Central memory CD4-positive, alpha-beta T cell (primary cell): Measurements from ENCODE around the gene ACBD6.
"Not testable (repeated sequence)": the region's sequence is repeated elsewhere in the genome, so short reads cannot be mapped to it uniquely, and the experiment has no call there.

Experiments
- DNase-seq: peaks from one replicate; pipeline ENCODE4 v3.0.0; 2022
- total RNA-seq, 3 experiments: gene quantifications; one replicate each; lab custom pipeline; 2026; lab: John Stamatoyannopoulos, UW

Gene ACBD6, protein sequence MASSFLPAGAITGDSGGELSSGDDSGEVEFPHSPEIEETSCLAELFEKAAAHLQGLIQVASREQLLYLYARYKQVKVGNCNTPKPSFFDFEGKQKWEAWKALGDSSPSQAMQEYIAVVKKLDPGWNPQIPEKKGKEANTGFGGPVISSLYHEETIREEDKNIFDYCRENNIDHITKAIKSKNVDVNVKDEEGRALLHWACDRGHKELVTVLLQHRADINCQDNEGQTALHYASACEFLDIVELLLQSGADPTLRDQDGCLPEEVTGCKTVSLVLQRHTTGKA
- total RNA-seq, result 53.2 to 71.0 (median 57.8) reads per million in 3 experiments

DNA sequence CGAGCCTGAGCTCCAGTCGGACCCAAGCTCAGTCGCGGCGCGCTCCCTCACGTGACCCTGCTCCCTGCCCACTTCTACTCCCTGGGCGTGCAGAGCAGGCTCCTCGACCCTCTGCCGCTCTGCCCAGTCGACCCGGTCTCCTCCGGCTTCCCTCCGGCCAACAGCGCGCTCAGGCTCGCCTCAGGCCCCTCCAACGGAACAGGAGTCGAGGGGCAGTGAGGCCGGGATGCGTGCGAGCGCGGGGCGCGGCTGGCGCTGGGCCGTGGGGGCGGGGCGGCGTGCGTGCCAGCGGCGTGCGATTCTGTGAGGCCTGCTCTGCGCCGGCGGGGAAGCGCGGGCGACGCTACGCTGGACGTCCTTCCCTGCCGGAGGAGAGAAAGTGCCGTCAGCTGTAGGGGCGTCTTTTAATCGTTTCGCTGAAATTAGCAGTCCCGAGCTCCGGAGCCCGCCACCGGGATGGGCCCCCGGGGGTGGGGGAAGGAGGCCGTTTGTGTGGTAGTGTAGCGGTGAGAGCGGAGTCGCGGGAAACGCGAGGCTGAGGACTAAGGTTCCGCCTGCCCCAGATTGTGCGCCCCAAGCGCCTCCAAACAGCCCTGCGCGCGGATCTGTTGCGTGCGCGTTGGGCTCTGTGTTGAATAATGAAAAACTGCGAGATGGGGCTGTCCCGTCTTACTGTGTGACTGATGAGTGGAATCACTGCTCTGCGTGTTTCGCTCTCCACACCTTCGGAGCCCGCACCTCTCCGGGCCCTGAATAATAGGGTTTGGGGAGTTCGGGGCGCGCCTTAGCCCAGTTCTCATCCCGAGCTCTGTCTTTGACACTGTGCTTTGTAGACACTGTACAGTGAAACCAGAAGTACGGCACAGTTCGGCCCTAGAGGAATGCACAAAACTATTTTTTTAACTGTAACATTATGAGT lies at the start of gene ACBD6:
ACBD6 (minus strand) TSS at position 217 of the 919 bp plus-strand sequence. CDS start 311 bp downstream, outside the sequence.
- peak; percentile 86 for DNase-seq

DNA sequence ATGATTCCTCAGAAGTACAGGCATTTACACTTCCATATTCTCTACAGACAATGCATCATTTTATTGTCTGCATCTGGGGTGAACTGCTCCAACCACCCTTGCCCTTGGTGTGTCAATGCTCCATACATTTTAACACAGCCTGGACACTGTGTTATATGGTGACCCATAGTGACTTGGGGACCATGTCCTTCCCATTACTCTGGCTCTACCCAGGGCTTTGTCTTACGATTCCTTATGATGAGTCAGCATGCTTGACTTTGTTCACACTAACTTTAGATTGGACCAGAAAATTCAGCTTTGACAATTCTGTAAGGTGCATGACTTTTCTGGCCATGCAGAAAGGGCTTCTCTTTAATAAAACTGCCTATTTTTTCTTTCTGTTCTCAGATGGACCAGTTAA lies 49.6 kb upstream of the ACBD6 start:
- DNase-seq, result no peak

DNA sequence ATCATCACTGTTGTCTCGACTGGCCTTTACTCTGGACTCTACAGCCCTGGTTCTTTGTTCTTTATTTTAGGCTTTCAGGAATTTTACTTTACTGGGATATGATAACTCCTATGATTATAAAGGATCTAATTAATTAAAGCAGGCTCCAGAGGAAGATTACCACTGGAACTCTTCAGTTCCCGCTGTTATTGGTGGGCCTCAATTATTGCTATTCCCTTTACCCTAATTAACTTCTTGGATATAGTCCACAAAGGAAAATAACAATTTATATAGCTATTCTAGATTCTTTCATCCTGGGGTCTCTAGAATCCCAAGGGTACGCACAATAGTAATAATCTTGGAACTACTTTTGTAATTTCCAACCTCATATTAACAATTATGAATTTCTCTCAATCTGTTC lies 47.9 kb upstream of the ACBD6 start:
- no peak for DNase-seq

DNA sequence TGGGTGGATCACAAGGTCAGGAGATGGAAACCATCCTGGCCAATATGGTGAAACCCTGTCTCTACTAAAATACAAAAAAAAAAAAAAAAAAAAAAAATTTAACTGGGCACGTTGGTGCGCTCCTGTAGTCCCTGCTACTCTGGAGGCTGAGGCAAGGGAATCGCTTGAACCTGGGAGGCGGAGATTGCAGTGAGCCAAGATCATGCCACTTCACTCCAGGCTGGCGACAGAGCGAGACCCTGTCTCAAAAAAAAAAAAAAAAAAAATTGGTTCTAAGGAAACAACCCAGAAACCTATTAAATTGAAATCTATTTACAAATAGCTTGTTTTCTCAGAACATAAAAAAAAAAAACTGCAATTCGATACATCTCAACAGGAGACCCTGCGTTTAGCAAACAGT lies 47.4 kb upstream of the ACBD6 start:
- DNase-seq, result not testable (repeated sequence)

DNA sequence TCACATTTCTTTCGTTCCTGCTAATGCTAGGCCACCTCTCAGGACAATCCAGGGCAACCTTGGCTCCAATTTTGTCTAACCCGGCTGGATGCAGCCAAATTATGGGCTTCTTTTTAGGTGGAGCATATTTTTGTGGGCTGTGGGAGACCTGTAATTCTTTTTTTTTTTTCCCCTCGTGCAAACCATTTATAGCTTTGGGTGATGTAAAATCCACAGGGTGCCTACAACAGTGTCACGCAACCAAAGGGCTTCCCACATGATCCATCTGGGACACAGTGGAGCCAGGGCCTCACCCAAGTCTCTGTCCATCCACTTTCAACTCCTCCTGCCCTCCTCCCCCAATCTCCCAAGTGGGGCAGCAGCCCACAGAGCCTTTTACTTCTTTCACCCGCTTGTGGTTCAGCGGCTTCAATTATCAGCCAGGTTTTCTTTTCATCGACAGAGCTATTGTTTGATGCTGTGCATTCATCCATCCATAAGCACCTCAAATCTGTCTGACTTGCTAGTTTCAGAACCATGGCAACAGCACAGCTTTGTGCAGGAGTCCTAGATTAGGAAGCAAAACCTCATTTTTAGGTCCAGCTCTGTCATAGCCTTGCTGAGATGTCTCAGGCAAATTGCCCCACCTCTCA lies 46.4 kb upstream of the ACBD6 start:
- no peak for DNase-seq

DNA sequence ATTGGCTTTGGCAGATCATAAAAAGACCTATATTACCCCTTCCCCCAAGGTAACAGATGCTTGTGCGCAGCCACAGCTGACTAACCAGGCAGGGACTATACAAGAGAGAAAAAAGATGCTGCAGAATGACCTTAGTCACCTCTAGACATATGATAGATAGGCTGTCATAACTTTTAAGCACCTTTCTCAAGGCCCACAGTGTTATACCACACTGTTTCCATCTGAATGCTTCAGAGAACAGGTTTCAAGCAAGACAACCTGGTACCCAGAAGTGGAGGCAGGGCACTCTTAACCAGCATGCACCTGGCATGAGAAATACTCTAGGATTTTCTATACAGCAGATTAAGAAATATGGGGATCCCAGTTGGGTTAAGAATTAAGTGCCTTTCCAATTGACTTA lies 43.6 kb upstream of the ACBD6 start:
- DNase-seq, result no peak

DNA sequence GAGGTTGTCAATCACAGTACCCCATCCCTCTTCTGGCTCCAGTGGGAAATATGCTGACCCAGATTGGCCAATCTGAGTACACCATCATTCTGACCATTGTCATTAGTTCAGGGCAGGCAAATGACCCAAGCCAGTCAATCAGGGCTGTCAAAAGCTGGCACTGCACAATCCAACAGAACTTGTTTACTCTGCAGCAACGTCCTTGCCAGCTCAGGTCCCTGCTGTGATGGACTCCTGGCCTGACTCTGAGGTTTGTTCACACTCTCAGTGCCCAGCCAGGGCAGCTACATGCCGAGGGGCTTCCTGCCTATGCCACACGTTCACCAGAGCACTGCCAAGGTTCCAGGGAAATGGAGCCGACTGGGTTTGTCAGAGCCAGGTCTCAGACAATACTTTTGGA lies 41.7 kb upstream of the ACBD6 start:
- no peak for DNase-seq

DNA sequence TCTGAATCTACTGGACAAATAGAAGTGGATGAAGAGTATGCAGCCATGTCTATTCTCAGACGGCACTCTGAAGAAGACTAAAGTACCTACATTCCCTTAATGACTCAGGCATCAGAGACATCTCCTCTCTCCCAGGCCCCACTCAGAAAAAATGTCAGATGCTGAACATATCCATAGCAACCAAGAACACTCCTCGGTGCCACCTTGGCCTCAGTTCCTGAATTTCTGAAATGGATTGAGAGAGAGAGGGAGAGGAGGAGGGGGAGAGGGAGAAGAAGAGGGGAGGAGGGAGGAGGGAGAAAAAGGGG lies 40.4 kb upstream of the ACBD6 start:
- no peak for DNase-seq

DNA sequence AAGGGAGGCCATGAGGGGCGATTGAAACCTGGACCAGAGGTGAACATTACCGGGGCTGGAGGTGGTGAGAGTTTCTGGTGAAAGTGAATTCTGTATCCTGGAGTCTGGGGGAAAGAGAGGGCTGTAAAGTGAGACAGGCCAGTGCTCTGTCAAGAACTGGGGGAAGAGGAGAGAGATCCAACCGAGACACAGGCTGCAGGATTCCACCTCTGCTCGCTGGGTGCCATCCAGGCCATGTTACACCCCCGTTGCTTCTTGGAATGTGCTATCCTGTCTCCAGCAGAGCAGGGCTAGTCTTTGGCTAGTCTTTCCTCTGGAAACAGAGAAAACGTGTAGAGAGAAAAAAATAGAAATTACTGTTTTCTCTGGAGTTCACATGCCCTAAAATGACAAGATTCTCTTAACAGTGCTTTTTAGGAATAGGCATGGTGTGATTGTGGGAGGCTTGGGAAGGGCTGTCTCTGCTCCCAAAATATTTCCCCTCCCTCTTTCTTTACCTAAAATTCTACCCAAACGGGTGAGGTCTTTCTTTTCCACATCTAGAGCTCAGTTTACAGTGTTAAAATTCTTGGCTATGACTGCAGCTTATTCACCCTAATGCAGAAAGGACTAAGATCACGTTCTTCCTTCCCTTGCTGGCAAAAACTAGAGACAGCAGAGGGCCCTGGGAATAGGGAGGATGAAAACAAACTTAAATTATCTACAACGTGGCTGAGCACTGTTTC lies 39.9 kb upstream of the ACBD6 start:
- no peak for DNase-seq

DNA sequence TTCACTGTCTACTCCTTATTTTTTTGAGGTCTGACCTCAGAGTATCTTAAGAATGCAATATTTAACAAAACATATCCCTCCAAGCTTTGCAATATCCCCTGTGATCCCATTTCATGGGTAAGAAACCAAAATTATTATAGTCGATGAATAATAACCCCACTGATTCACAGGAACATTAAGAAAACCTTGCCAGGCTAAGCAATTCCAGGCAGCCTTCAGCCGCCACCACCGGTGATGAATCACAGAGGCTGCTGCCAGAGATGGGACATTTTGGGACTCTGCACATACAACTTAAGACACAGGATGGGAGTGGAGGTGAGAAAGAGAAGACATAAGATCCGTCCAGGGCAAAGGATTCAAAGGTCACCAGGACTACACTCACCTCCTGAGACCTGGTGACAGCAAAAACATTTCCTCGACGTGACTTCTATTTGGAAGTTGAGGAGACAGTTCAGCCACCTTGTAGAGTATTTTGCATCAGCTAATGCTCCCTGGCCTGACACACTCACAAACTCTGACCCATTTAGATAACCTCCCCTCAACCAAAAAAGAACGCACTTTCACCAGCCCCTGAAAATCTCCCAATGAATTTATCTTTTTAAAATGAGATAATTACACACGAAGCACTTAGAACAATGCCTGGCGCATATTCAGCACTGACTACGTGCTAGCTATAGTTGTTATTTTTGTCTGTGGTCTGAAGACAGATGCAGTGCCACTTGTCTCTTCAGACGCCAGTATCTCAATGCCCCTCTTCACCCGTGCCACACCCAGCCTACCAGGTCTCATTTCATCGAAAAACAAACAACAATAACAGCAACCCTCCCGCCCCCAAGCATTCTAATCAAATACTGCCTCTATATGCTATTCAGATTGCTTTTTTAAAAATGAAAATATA lies 38.6 kb upstream of the ACBD6 start:
- no peak for DNase-seq

DNA sequence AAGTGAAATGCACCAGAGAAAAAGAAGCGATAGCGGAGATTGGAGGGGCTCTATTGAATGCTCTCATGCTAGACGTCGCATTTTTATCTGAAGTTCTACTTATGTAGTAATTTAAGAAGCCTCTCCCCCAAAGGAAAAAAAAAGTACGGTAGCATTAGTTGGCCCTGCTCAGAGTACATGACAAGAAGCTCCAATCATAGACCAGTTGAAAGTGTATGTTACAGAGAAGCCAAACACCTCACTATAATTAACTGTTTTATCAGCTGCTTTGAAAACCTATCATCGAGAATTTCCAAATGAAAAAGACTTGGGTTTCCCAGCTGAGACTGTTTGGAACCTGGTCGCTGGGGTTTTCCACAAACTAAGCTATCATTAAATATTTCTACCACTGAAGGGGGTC lies 36.8 kb upstream of the ACBD6 start:
- no peak for DNase-seq

DNA sequence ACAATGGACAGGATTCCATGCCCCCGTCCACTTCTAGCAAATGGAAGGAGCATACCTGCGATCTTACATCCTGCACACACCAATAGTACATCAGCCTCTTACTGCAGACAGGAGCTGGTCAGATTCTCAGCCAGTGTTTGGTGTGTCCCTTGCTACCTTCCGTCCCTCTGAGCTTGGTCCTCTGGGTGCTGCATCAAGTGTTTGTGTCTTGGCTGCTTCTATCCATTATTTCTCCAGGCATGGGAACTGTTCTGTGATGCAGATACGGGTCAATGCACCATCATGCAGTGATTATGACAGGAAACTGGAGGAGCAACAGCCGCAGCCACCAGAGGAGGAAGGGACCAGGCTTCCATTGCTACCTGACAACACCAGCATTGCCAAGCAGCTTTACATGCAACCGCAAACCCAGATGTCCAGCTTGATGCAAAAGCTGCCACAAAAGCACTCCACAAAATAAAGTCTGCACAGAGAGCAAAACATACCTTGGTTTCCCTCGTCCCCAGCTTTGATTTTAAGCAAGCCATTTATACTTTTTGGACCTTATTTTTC lies 34.5 kb upstream of the ACBD6 start:
- DNase-seq, result no peak

DNA sequence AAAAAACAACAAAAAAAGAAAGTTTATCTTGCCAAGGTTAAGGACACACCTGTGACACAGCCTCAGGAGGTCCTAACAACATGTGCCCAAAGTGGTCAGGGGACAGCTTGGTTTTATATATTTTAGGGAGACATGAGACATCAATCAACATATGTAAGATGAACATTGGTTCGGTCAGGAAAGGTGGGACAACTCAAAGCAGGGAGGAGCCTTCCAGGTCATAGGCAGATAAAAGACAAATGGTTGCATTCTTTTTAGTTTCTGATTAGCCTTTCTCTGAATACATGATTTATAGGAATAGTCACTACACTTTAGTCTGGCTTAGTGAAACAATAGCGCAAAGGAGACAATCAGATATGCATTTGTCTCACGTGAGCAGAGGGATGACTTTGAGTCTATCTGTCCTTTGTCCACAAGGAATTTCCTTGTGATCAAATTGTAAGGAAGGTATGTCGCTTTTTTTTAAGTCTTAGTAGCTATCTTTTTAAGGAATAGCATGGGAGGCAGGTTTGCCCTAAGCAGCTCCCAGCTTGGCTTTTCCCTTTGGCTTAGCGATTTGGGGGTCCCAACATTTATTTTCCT lies 33.1 kb upstream of the ACBD6 start:
- DNase-seq, result no peak

DNA sequence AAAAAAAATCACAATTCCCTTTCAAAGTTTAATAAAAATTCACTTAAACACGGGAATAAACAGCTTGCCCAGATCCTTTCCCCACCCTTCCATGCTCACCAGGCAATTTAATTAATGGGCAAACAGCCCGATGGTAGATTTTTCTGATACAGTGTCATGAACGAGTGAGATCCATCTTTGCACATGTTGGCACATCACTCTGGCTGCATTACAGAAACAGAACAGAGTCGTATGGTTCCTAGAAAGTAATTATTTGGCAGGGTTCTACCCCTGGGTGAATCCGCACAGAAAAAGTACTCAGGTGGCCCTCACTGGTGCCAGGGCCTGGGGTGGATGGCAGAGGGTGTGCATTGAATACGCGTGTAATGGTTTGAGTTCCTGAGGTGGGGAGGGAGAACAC lies 31.8 kb upstream of the ACBD6 start:
- no peak for DNase-seq

DNA sequence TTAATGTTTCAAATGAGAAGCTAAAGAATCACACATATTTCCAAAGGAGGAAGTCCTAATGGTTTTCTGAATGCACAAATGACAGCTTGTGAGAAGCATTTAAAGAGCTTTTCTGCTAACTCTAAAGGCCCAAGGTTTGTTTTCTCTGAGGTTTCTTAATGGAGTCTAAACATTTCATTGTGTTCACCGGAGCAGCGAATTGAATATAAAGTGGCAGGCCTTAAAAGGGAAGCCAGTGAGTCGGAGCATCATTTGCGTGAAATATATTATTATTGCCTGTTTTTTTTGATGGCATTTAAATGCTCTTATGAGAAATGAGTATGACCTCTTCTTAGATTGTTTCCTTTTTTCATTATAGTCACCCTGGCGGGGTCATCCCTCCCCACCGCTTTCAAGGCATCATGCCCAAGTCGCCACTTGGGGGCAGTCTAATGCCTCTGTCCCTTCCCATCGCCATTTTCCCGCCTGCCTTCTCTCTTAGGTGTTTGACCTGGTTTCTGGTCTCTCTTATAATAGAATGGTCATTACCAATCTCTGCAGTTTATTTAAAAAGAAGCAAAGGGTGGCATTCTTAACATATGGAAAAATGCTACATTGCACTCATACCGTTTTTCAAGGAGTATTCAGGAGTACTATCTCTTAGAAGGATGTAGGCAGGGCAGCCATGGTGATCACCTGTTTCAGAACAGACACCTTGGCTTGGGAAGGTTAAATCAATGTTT lies 31.1 kb upstream of the ACBD6 start:
- DNase-seq, result peak; percentile 37

DNA sequence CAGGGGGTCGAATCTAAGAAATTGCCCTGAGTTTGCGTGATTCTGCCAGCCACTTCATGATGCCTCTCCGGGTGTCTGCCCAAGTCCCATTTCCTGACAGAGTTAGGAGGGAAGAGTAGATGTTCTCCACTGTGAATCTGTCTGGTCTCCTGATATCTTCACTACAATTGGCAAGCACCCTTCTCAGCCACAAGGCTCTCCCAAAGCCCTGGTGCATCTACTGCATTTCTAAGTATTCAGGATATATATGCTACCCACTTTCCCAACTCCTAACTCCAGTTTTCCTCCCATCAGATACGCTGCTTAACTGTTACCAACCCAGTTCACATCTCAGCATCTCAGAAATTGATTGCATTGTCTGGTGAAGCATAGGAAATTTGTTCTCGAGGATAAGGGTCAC lies 30.5 kb upstream of the ACBD6 start:
- no peak for DNase-seq

DNA sequence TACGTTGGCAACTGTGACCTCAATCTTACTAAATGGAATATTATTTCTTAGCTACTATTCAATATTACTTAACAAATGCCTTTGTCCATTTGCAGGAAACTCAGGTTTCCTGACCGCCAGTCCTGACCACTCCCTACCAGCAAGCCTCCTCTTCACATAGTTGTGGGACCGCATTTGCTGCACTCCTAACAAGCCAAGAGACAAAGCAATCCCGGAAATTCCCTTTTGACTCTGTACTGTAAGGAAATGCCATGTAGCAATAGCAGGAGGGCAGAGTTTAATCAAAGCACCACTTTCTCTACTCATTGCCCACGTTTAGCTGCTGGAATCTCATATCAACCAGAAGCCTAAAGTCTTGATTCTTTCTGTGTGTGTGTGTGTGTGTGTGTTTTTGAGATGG lies 28.1 kb upstream of the ACBD6 start:
- no peak for DNase-seq

DNA sequence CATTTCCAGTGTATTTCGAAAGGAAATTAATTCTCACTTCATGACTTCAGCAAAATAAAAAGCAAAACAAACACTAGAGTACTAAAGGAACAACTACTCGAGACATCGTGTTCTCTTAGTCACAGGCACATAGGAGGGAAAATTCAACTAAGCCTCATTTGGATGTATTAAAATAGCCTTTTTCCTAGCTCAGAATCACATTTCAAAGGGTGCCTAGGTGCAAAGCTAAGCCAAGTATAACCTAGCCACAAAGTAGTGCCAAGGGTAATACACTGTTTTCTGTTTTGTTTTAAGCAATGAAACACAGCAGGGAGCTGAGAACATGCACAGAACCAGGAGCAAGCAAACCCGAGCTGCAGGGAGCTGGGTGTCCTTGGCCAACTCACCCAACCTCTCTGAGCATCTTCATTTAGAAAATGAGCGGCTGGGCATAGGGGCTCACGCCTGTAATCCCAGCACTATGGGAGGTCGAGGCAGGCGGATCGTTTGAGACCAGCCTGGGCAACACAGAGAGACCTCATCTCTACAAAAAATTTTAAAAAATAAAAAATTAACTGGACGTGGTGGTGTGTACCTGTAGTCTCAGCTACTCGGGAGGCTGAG lies 26.6 kb upstream of the ACBD6 start:
- DNase-seq, result no peak

DNA sequence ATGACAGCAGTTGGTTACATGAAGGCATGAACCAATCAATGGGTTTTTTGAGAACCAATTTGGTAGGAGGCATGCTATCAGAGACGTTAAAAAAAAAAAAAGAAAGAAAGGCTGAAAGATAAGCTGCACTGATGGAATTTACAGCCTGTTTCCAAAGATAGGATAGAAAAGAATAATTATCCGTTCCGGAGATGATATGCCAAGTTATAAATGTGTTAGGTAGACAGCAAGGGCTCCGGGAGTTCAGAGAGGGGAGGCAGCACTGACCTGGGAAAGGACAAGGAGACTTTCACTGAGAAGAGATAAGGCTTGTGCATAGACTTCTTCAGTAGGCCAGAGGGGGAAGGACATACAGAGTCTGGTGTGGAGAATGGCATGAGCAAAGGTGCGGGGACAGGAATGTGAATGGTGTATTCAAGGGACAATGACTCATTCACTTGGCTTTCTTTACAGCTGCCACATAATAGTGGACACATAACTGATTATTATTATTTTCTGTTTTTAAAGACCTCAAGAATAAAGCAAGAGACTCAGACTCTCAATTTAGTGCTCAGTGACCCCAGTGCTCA lies 24.8 kb upstream of the ACBD6 start:
- DNase-seq, result no peak

DNA sequence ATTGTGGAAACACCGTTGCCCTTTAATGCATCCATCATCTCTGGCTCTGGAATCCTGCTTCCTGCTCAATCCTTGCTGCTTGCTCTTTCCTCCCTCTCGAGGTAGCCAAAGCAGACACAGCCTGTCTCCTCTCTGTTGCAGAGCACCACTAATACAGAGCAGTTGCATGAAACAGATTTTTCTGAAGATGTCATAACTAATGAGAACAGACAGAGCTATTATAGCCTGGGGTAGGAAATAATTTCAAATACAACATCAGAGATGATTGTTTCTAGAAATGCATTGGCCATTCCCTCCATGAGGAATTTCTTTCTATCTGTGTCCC lies 23.3 kb upstream of the ACBD6 start:
- DNase-seq, result no peak
